GM12878 (cell line): ENCODE measurements around the gene CACNA2D1. TPM values are rescaled to one million over a fixed set of nuclear protein-coding genes. Genes with fewer than 3 reads are reported as not detected.

ENCODE experiments used
- ATAC-seq: fragments of 200-7000 bp; cut with Tn5 transposase; 3 replicates; pipeline ENCODE4 v1.9.1; 2020; ENCODE audit warnings: mild to moderate bottlenecking, moderate library complexity
- BruUV-seq: library from RNA; stranded (reverse); fragments of 400-500 nt; replicated peaks from 2 replicates; lab custom pipeline; 2021; lab: Mats Ljungman, UMichigan
- CTCF ChIA-PET: fragments of 300-600 bp; sonication (Branson Sonifier 250); formaldehyde crosslinking; extraction: SDS; loops from one replicate; lab custom pipeline; 2021; ENCODE audit warnings: inconsistent platforms; lab: Yijun Ruan, JAX
- POLR2A ChIA-PET: fragments of 350-600 bp; formaldehyde crosslinking; extraction: SDS; loops from one replicate; lab custom pipeline; 2021; ENCODE audit warnings: inconsistent platforms; lab: Charles Lee
- RAD21 ChIA-PET: fragments of 300-600 bp; sonication (Branson Sonifier 250); formaldehyde crosslinking; loops from one replicate; lab custom pipeline; 2023; ENCODE audit warnings: antibody characterized with exemption; ENCODE audit not compliant: unreplicated experiment; lab: Charles Lee
- SMC1A ChIA-PET: fragments of 300-600 bp; sonication (Branson Sonifier 250); formaldehyde crosslinking; loops from one replicate; lab custom pipeline; 2023; ENCODE audit not compliant: unreplicated experiment, uncharacterized antibody; lab: Charles Lee
- DNase-seq: peaks from one replicate; pipeline ENCODE4 v3.0.0-alpha.2; 2011; ENCODE audit warnings: low read depth, low spot score
- FAIRE-seq: peaks from 3 replicates; lab custom pipeline; 2011; peaks lifted over from hg19 to GRCh38; lab: Jason Lieb, UNC
- H2AFZ ChIP-seq: 2 replicates; pipeline ENCODE4 v1.6.0; 2011; ENCODE audit warnings: low read depth, low read length, control low read depth; ENCODE audit not compliant: control insufficient read depth
- H3K27ac ChIP-seq: 2 replicates; pipeline ENCODE4 v1.5.1; 2011; ENCODE audit warnings: control low read depth; ENCODE audit not compliant: control insufficient read depth, insufficient read depth
- H3K27me3 ChIP-seq, 2 experiments: replicated peaks in 1 of 2; 2 replicates each; pipeline versions ENCODE4 v1.6.0 to v1.6.1; 2011; ENCODE audit warnings: low read length in 1 of 2; ENCODE audit not compliant: control insufficient read depth in 2 of 2, insufficient read depth in 2 of 2
- H3K36me3 ChIP-seq, 2 experiments: 2 replicates each; pipeline ENCODE4 v1.5.1; 2011; ENCODE audit warnings: low read length in 1 of 2; ENCODE audit not compliant: control insufficient read depth in 2 of 2, insufficient read depth in 2 of 2
- H3K4me1 ChIP-seq: 2 replicates; pipeline ENCODE4 v1.6.1; 2011; ENCODE audit warnings: mild to moderate bottlenecking, low read length, moderate library complexity, mixed read lengths; ENCODE audit not compliant: control insufficient read depth, insufficient read depth
- H3K4me2 ChIP-seq: 2 replicates; pipeline ENCODE4 v1.6.0; 2011; ENCODE audit warnings: control low read depth; ENCODE audit not compliant: control insufficient read depth, insufficient read depth
- H3K4me3 ChIP-seq: fragments of 200-600 bp; sonication (generic); 2 replicates; pipeline ENCODE4 v1.5.1; 2016
- H3K79me2 ChIP-seq: 2 replicates; pipeline ENCODE4 v1.6.0; 2011; ENCODE audit warnings: low read length; ENCODE audit not compliant: control insufficient read depth, insufficient read depth
- H3K9ac ChIP-seq: 2 replicates; pipeline ENCODE4 v1.8.0; 2011; ENCODE audit warnings: low read length, control low read depth, mixed read lengths; ENCODE audit not compliant: control insufficient read depth, insufficient read depth
- H3K9me3 ChIP-seq: replicated peaks from 3 replicates; pipeline ENCODE4 v1.5.1; 2011; ENCODE audit warnings: mild to moderate bottlenecking, low read length; ENCODE audit not compliant: control insufficient read depth, insufficient read depth
- H4K20me1 ChIP-seq: 2 replicates; pipeline ENCODE4 v1.6.0; 2011; ENCODE audit not compliant: control insufficient read depth, insufficient read depth
- BCL11A ChIP-seq: IDR thresholded peaks from 2 replicates; pipeline ENCODE4 v1.6.1; 2011; ENCODE audit warnings: low read depth, low read length
- CBX5 ChIP-seq: sonication (generic); IDR thresholded peaks from 2 replicates; pipeline ENCODE4 v1.6.1; 2016; ENCODE audit warnings: low read depth, moderate library complexity, mild to moderate bottlenecking, inconsistent platforms
- CHD4 ChIP-seq: fragments of 200-600 bp; sonication (generic); IDR thresholded peaks from 2 replicates; pipeline ENCODE4 v1.6.1; 2016; ENCODE audit warnings: mild to moderate bottlenecking
- DPF2 ChIP-seq: fragments of 450-650 bp; IDR thresholded peaks from 2 replicates; pipeline ENCODE4 v1.6.1; 2017; ENCODE audit warnings: mild to moderate bottlenecking
- EZH2 ChIP-seq: IDR thresholded peaks from 2 replicates; pipeline ENCODE4 v1.6.1; 2012; ENCODE audit warnings: low read depth, mild to moderate bottlenecking, control low read depth, inconsistent platforms, low read length, borderline replicate concordance; ENCODE audit not compliant: control insufficient read depth
- HDGF ChIP-seq: fragments of 450-650 bp; IDR thresholded peaks from 2 replicates; pipeline ENCODE4 v1.6.1; 2016; ENCODE audit warnings: antibody characterized with exemption
- IKZF1 ChIP-seq: fragments of 450-650 bp; conservative IDR thresholded peaks from 2 replicates; pipeline ENCODE4 v1.6.1; 2017; ENCODE audit warnings: antibody characterized with exemption, mild to moderate bottlenecking
- IKZF2 ChIP-seq, 2 experiments: fragments of 450-650 bp; IDR thresholded peaks; 2 replicates each; pipeline ENCODE4 v1.6.1; 2017; ENCODE audit warnings: mild to moderate bottlenecking in 2 of 2, moderate library complexity in 2 of 2
- MEF2A ChIP-seq: IDR thresholded peaks from 2 replicates; pipeline ENCODE4 v1.6.1; 2011; ENCODE audit warnings: low read depth, mild to moderate bottlenecking, low read length, moderate library complexity; ENCODE audit not compliant: insufficient read depth
- MTA2 ChIP-seq: fragments of 450-650 bp; IDR thresholded peaks from 2 replicates; pipeline ENCODE4 v1.6.1; 2016; ENCODE audit warnings: low read depth, mild to moderate bottlenecking, moderate library complexity
- NFYA ChIP-seq: IDR thresholded peaks from 2 replicates; pipeline ENCODE4 v1.6.1; 2011; ENCODE audit warnings: low read depth, mild to moderate bottlenecking, low read length, improper control_type of control experiment, borderline replicate concordance
- RBBP5 ChIP-seq: fragments of 200-600 bp; sonication (generic); conservative IDR thresholded peaks from 2 replicates; pipeline ENCODE4 v1.6.1; 2016
- RELA ChIP-seq: fragments of 450-650 bp; IDR thresholded peaks from 2 replicates; pipeline ENCODE4 v1.8.0; 2014; ENCODE audit warnings: borderline replicate concordance; ENCODE audit not compliant: partially characterized antibody
- TCF3 ChIP-seq: IDR thresholded peaks from 2 replicates; pipeline ENCODE4 v1.6.1; 2012; ENCODE audit warnings: low read depth, mild to moderate bottlenecking, low read length, borderline replicate concordance; ENCODE audit not compliant: insufficient read depth
- ZNF274 ChIP-seq: IDR thresholded peaks from one replicate; pipeline ENCODE4 v1.8.0; 2011; ENCODE audit not compliant: insufficient read length, insufficient read depth
- ZNF384 ChIP-seq: IDR thresholded peaks from 2 replicates; pipeline ENCODE4 v1.6.1; 2012; ENCODE audit warnings: low read depth, mild to moderate bottlenecking, low read length, improper control_type of control experiment, borderline replicate concordance
- WGBS: methylation state at CpG from one replicate; pipeline ENCODE4 v1.1.6; 2016; ENCODE audit warnings: low lambda C conversion rate; ENCODE audit not compliant: insufficient replicate concordance, insufficient coverage; ENCODE audit errors: missing lambda C conversion rate; 5-methylcytosine and 5-hydroxymethylcytosine counted together
- in situ Hi-C: fragments of 300-500 bp; cut with MboI; formaldehyde crosslinking; loops from 9 replicates; pipeline ENCODE4 v1.14.3; 2018; ENCODE audit warnings: mixed read lengths
- intact Hi-C: fragments of 100-400 bp; cut with micrococcal nuclease; formaldehyde crosslinking; loops from one replicate; pipeline ENCODE4 v1.14.2; 2022; ENCODE audit not compliant: unreplicated experiment
- polyA plus RNA-seq, 11 experiments: library from polyadenylated mRNA; depleted of rRNA in 4 of 11; unstranded in 6 of 11; stranded (reverse) in 5 of 11; fragments of >200 nt; fragmentation: Nextera tagmentation in 4 of 11; fragmentation: Illumina TruSeq in 1 of 11; extraction: Ambion mirVana in 4 of 11; extraction: Trizol in 1 of 11; gene quantifications; 1 replicate in 1 of 11; 2 replicates in 10 of 11; pipeline versions ENCODE4 v1.2.1 to v1.2.3, GENCODE V29; 2011 to 2016; ENCODE audit warnings: inconsistent platforms in 2 of 11, missing spikeins in 2 of 11, low read depth in 1 of 11
- total RNA-seq, 4 experiments: library from RNA; depleted of rRNA in 3 of 4; stranded (reverse); fragments of >200 nt in 3 of 4; fragmentation: Illumina TruSeq in 1 of 4; extraction: Trizol in 1 of 4; gene quantifications; 2 replicates each; pipeline versions ENCODE4 v1.2.1 to v1.2.3, GENCODE V29; 2013 to 2021
- TF ChIP-seq, protein P1 (sequence below): fragments of 450-650 bp; IDR thresholded peaks from 2 replicates; pipeline ENCODE4 v1.6.1; 2016; ENCODE audit warnings: mild to moderate bottlenecking
- TF ChIP-seq, protein P2 (sequence below): fragments of 450-650 bp; IDR thresholded peaks from 2 replicates; pipeline ENCODE4 v1.6.1; 2016; ENCODE audit warnings: mild to moderate bottlenecking
- TF ChIP-seq, protein P3 (sequence below), 3 experiments: IDR thresholded peaks in 2 of 3; conservative IDR thresholded peaks in 1 of 3; 2 replicates each; pipeline ENCODE4 v1.5.1; 2011; ENCODE audit warnings: low read depth in 3 of 3, low read length in 3 of 3, mild to moderate bottlenecking in 3 of 3, control low read depth in 2 of 3, moderate library complexity in 2 of 3, inconsistent platforms in 1 of 3, mixed read lengths in 1 of 3; ENCODE audit not compliant: control insufficient read depth in 2 of 3, insufficient read depth in 1 of 3; ENCODE audit errors: extremely low read depth in 1 of 3

Gene CACNA2D1
- total and polyA plus RNA-seq, 10 of the 15 experiments (the other 5 are each of a cell fraction or from before 2014, with no cell fraction given), result 0.14 to 14.8 (median 0.97) TPM

GRCh38 chr7:82430500-82431465 lies 12.8 kb downstream of the CACNA2D1 start:
- H3K4me3 ChIP-seq, result no peak overlapping the region
- ATAC-seq (peak; percentile 30), DNase-seq (no peak), FAIRE-seq (no peak)
- WGBS, result 59% methylated on average over 9 of the region's 9 CpGs
- no peaks in the 10 kb centered on the region for H4K20me1 ChIP-seq
- no peaks in the 10 kb centered on the region for H3K79me2 ChIP-seq
- in situ Hi-C loops (no loop called here), intact Hi-C loops (no loop called here)
- no peak overlapping the region for H3K4me2 ChIP-seq
- no peak overlapping the region for H3K9ac ChIP-seq
- no peak overlapping the region for H3K27ac ChIP-seq
- POLR2A ChIA-PET, result interaction anchor here (0.7 to 2.8 kb wide), 7 partner anchors 16 to 240 kb away, joined by 3 to 20 read pairs (median 3); no protein-coding TSS in a partner anchor
- SMC1A ChIA-PET, result interaction anchor here (0.6 to 4.3 kb wide), 20 partner anchors 8 to 167 kb away, joined by 3 to 22 read pairs (median 5); no protein-coding TSS in a partner anchor
- no peaks in the 10 kb centered on the region for H3K4me1 ChIP-seq
- RAD21 ChIA-PET, result interaction anchor here (0.6 to 2.2 kb wide), 21 partner anchors 7 to 385 kb away, joined by 3 to 8 read pairs (median 4); no protein-coding TSS in a partner anchor
- no TSS peak for BruUV-seq
- CTCF ChIA-PET, result interaction anchor here (0.6 to 1.1 kb wide), 4 partner anchors 9 to 149 kb away, joined by 3 to 4 read pairs (median 3); no protein-coding TSS in a partner anchor
- H3K36me3 ChIP-seq, result no peaks in the 10 kb centered on the region
- no peak overlapping the region for H2AFZ ChIP-seq
- H3K9me3 ChIP-seq, result no peaks in the 10 kb centered on the region
- no peaks in the 10 kb centered on the region for H3K27me3 ChIP-seq
- TF ChIP-seq CBX5 (no peak), TCF3 (no peak), RELA (no peak), RBBP5 (no peak), MEF2A (no peak), ZNF274 (no peak), BCL11A (no peak), ZNF384 (no peak), DPF2 (peak; percentile 37; the same call in 1 of the 2 replicates), NFYA (no peak), IKZF2 (IDR thresholded peaks at IDR 0.05) (peak; percentile 57 to 64; a peak in 3 of 4 replicates), HDGF (no peak), MTA2 (peak; percentile 30; the same call in 1 of the 2 replicates), CHD4 (no peak), IKZF1 (peak; percentile 64), EZH2 (no peak)
- TF ChIP-seq, protein P1, sequence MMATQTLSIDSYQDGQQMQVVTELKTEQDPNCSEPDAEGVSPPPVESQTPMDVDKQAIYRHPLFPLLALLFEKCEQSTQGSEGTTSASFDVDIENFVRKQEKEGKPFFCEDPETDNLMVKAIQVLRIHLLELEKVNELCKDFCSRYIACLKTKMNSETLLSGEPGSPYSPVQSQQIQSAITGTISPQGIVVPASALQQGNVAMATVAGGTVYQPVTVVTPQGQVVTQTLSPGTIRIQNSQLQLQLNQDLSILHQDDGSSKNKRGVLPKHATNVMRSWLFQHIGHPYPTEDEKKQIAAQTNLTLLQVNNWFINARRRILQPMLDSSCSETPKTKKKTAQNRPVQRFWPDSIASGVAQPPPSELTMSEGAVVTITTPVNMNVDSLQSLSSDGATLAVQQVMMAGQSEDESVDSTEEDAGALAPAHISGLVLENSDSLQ, result no peak
- TF ChIP-seq, protein P2, sequence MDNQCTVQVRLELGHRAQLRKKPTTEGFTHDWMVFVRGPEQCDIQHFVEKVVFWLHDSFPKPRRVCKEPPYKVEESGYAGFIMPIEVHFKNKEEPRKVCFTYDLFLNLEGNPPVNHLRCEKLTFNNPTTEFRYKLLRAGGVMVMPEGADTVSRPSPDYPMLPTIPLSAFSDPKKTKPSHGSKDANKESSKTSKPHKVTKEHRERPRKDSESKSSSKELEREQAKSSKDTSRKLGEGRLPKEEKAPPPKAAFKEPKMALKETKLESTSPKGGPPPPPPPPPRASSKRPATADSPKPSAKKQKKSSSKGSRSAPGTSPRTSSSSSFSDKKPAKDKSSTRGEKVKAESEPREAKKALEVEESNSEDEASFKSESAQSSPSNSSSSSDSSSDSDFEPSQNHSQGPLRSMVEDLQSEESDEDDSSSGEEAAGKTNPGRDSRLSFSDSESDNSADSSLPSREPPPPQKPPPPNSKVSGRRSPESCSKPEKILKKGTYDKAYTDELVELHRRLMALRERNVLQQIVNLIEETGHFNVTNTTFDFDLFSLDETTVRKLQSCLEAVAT, result no peak
- TF ChIP-seq, protein P3, sequence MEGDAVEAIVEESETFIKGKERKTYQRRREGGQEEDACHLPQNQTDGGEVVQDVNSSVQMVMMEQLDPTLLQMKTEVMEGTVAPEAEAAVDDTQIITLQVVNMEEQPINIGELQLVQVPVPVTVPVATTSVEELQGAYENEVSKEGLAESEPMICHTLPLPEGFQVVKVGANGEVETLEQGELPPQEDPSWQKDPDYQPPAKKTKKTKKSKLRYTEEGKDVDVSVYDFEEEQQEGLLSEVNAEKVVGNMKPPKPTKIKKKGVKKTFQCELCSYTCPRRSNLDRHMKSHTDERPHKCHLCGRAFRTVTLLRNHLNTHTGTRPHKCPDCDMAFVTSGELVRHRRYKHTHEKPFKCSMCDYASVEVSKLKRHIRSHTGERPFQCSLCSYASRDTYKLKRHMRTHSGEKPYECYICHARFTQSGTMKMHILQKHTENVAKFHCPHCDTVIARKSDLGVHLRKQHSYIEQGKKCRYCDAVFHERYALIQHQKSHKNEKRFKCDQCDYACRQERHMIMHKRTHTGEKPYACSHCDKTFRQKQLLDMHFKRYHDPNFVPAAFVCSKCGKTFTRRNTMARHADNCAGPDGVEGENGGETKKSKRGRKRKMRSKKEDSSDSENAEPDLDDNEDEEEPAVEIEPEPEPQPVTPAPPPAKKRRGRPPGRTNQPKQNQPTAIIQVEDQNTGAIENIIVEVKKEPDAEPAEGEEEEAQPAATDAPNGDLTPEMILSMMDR (IDR thresholded peaks at IDR 0.05 in 2 of 3, conservative IDR thresholded peaks at IDR 0.05 in 1 of 3; ENCODE audit: control insufficient read depth in 2 of 3, extremely low read depth in 1 of 3, insufficient read depth in 1 of 3, low read depth in 3 of 3, low read length in 3 of 3), result no peak
